ENCODE data around the gene PTPRM. TPM values are rescaled to one million over a fixed set of nuclear protein-coding genes. Genes with fewer than 3 reads are reported as not detected.

The PTPRM gene
- total RNA-seq, 1 experiment from 2014 or later: 6.2 TPM

DNA sequence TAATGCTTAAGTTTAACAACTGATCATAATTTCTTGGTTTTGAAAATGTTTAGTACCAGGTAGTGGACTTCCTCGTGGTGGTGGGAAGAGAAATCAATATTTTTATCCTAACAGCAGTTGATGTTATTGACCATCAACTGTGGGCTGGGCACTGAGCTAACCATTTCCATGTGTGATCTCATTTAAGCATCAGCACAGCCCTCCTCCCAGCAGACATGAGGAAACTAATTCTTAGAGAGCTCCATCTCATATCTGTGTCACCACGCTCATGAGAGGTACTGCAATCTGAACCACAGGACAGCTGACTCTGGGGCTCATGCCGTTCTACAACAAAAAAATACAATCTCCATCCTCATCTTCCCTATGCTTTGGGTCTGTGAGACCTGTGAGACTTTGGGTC lies 709.3 kb downstream of the PTPRM start:
- no peak overlapping the region for H3K27ac ChIP-seq (ENCODE audit: insufficient read length, low read depth, low read length)
- no peak overlapping the region for H3K4ac ChIP-seq (ENCODE audit: low read depth, low read length)
- H4K20me1 ChIP-seq (ENCODE audit: control insufficient read depth, insufficient read depth, insufficient read length): no peaks in the 10 kb centered on the region
- H3T11ph ChIP-seq (ENCODE audit: low read length): no peak overlapping the region
- H3K79me2 ChIP-seq (ENCODE audit: insufficient read depth, low read length): no peaks in the 10 kb centered on the region
- peaks cover 3 to 6% of the 10 kb centered on the region in 2 experiments; a peak in 2 of 4 replicates for H3K4me1 Mint-ChIP-seq
- H2BK15ac ChIP-seq (ENCODE audit: low read depth, low read length): no peak overlapping the region
- H3K4me2 ChIP-seq (ENCODE audit: insufficient read depth, insufficient read length, low read length): no peak overlapping the region
- no peaks in the 10 kb centered on the region for H3K23me2 ChIP-seq (ENCODE audit: insufficient read length, low read depth, low read length, poor library complexity, severe bottlenecking)
- H2BK5ac ChIP-seq (ENCODE audit: insufficient read length, low read length): no peak overlapping the region
- no peak overlapping the region for H2BK20ac ChIP-seq (ENCODE audit: low read depth, low read length, poor library complexity, severe bottlenecking)
- H2BK120ac ChIP-seq (ENCODE audit: low read depth, low read length, poor library complexity, severe bottlenecking): no peak overlapping the region
- no peak for TF ChIP-seq CTCF (conservative IDR thresholded peaks at IDR 0.05)
- H3K9ac ChIP-seq (ENCODE audit: extremely low read depth, insufficient read length, low read length): no peak overlapping the region
- no peak overlapping the region for H2AFZ ChIP-seq (ENCODE audit: low read length)
- no peak for DNase-seq
- no peak overlapping the region for H2BK12ac ChIP-seq (ENCODE audit: insufficient read length, low read depth, low read length)
- no peak overlapping the region for H3K27ac Mint-ChIP-seq
- no peak overlapping the region for H2AK5ac ChIP-seq (ENCODE audit: insufficient read length, low read length)
- no peak overlapping the region for H3K14ac ChIP-seq (ENCODE audit: insufficient read depth, low read length)
- H3K9me3 ChIP-seq (ENCODE audit: control insufficient read depth, low read depth, low read length): no peaks in the 10 kb centered on the region
- H3K56ac ChIP-seq (ENCODE audit: insufficient read length, low read depth, low read length): no peak overlapping the region
- H3K4me3 Mint-ChIP-seq: no peak overlapping the region
- no peak overlapping the region for H4K5ac ChIP-seq (ENCODE audit: insufficient read length, low read depth, low read length)
- H3K79me1 ChIP-seq (ENCODE audit: insufficient read depth, low read depth, low read length, poor library complexity, severe bottlenecking): no peaks in the 10 kb centered on the region
- WGBS (ENCODE audit: extremely low coverage, insufficient read length, low lambda C conversion rate): no CpG with 5 or more reads among the region's 3 CpGs
- H3K27me3 ChIP-seq (ENCODE audit: insufficient read depth, low read length): no peaks in the 10 kb centered on the region
- H4K8ac ChIP-seq (replicated peaks; ENCODE audit: insufficient read length, low read depth, low read length): no peak overlapping the region
- H3K36me3 Mint-ChIP-seq (ENCODE audit: insufficient read depth in 1 of 3, low read depth in 3 of 3): no peaks in the 10 kb centered on the region
- H3K27me3 Mint-ChIP-seq (ENCODE audit: low read depth): no peaks in the 10 kb centered on the region
- no peak overlapping the region for H3K23ac ChIP-seq (ENCODE audit: insufficient read length, low read depth, low read length)
- H3K18ac ChIP-seq (ENCODE audit: insufficient read length, low read depth, low read length): no peak overlapping the region
- no peaks in the 10 kb centered on the region for H3K9me3 Mint-ChIP-seq
- peaks cover 2% of the 10 kb centered on the region; the same call in 1 of the 2 replicates for H3K4me1 ChIP-seq (ENCODE audit: insufficient read depth, low read length)
- H4K91ac ChIP-seq (ENCODE audit: insufficient read length, low read depth, low read length): no peak overlapping the region
